ENCODE data around the gene ASB7.

Gene ASB7

DNA sequence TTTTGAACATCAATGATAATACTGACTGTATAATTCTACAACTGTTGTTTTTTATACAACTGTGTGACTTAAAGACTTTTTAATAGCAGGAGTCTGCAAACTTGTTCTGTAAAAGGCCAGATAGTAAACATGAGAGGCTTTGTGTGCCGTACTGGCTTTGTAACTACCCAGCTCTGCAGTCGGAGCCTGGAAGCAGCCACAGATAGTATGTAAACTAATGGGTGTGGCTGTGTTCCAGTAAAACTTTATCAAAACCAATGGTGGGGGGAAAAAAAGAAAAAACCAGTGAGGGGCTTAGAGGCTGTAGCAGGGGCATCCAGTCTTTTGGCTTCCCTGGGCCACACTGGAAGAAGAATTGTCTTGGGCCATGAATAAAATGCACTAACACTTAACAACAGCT, 11.9 kb downstream of the ASB7 start:
- H3K27ac ChIP-seq = no peak overlapping the region
- TF ChIP-seq CTCF (conservative IDR thresholded peaks at IDR 0.05) = no peak
- no peak for TF ChIP-seq ZFX (IDR thresholded peaks at IDR 0.05)

DNA sequence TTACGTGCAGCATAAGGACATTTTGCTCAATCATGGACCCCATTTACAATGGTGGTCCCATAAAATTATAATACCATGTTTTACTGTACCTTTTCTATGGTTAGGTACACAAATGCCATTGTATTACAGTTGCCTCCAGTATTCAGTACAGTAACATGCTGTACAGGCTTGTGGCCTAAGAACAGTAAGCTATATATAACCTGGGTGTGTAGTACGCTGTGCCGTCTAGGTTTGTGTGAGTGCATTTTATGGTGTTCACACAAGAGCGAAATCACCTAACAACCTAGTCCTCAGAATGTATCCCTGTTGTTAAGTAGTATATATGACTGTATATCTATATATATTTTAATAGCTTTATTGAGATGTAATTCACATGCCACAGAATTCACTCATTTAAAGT, 12.5 kb downstream of the ASB7 start:
- TF ChIP-seq ZFX (IDR thresholded peaks at IDR 0.05) (no peak), CTCF (conservative IDR thresholded peaks at IDR 0.05) (no peak)
- H3K27ac ChIP-seq = no peak overlapping the region

DNA sequence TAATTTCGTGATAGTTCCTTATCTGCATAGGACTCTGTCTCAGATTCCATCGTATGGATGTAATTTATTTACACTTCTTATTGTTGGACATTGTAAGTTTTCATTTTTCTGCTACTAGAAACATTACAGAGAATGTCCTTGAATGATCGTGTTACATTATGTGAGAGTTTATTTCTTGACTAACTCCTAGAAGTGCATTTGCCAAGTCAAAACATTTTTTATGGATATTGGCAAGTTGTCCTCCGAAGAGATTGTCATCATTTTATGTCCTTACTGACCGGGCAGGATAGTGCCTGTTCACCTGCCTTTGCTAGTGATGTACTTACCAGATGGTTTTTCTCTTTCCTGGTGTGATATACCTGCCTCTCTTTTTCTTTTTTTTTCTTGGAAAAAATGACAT, 13.4 kb downstream of the ASB7 start:
- H3K27ac ChIP-seq = no peak overlapping the region
- TF ChIP-seq ZFX (IDR thresholded peaks at IDR 0.05) (no peak), CTCF (conservative IDR thresholded peaks at IDR 0.05) (no peak)

DNA sequence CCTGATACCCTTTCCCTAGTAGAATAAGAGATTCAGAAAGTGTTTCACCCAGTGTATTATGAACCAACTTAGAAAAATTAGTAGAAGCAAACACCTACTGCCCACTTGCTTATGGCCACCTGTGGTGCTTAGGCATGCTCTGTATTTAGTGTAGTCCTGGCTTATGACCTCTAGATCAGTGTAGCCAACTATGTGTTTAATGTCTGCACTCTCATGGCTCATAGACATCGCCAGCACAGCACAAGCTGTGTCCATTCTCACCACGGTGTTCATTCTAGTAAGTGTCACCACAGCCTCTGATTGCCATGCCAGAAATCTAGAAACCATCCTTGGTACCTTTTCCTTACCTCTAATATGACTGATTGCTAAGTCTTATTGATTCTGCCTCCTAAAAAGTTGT, 14.3 kb downstream of the ASB7 start:
- TF ChIP-seq CTCF (conservative IDR thresholded peaks at IDR 0.05) (no peak), ZFX (IDR thresholded peaks at IDR 0.05) (no peak)
- H3K27ac ChIP-seq = no peak overlapping the region

DNA sequence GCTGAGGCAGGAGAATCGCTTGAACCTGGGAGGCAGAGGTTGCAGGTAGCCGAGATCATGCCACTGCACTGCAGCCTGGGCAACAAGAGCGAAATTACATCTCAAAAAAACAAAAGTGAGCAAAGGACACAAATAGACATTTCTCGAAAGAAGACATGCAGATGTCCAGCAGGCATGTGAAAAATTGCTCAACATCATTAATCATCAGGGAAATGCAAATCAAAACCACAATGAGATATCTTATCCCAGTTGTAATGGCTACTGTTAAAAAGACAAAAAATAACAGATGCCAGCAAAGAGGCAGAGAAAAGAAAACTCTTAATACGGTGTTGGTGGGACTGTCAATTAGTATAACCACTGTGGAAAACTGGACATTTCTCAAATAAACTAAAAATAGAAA, 20.9 kb downstream of the ASB7 start:
- TF ChIP-seq CTCF (conservative IDR thresholded peaks at IDR 0.05) = no peak
- no peak for TF ChIP-seq ZFX (IDR thresholded peaks at IDR 0.05)
- H3K27ac ChIP-seq = no peak overlapping the region

DNA sequence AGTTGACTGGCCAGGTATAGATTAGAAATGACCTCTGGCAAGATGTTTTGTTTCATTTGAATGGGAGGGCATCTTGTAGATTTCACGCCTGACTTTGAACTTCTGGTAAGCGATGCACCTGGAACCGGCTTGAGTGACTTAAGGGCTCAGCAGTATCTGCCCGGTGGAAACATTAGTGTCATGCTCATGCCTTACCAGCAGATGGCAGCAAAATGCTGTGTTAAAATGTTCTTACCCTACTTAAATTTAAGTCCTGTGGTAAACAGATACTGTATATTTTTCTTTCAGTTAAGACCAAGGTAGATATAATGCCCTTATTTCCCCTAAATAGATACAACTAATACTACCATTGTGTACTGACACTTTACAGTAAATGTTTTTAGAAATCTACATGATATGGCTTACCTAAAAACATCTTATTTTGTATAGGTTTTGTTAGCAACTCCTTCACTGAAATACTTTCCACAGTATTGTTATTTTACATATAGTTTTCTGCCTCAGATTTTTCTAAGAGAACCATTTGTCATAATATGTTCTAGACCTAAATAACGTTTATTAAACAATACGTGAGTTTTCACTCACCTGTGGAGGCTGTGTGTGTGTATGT, 25.5 kb downstream of the ASB7 start:
- TF ChIP-seq CTCF (conservative IDR thresholded peaks at IDR 0.05) (peak; percentile 87), ZFX (IDR thresholded peaks at IDR 0.05) (no peak)
- H3K27ac ChIP-seq = no peak overlapping the region

GRCh38 chr15:100628746-100629145, 26.4 kb downstream of the ASB7 start:
- TF ChIP-seq ZFX (IDR thresholded peaks at IDR 0.05) = no peak
- no peak for TF ChIP-seq CTCF (conservative IDR thresholded peaks at IDR 0.05)
- H3K27ac ChIP-seq = no peak overlapping the region
